ENCODE data around the gene SLC27A4.

Gene SLC27A4

GRCh38 chr9:128397831-128398230 lies 57.5 kb downstream of the SLC27A4 start:
- Histone ChIP-seq H3K4me2 (no peak overlapping the region), H3K36me3 (peaks cover 13% of the 10 kb centered on the region), H3K9me3 (no peaks in the 10 kb centered on the region), H4K20me1 (no peaks in the 10 kb centered on the region), H3K9ac (no peak overlapping the region), H3K4me1 (peaks cover 14% of the 10 kb centered on the region), H3K27me3 (peaks cover 16% of the 10 kb centered on the region; the same call in 1 of the 2 replicates), H3K27ac (no peak overlapping the region), H3K4me3 (no peak overlapping the region)
- no peak for TF ChIP-seq Cebpa-rat (IDR thresholded peaks at IDR 0.05)

- H3K27ac ChIP-seq: no peak overlapping the region
- H3K4me3 ChIP-seq: no peak overlapping the region
- TF ChIP-seq Cebpa-rat (IDR thresholded peaks at IDR 0.05): no peak
- no peaks in the 10 kb centered on the region for H4K20me1 ChIP-seq
- H3K4me1 ChIP-seq: peaks cover 14% of the 10 kb centered on the region
- H3K27me3 ChIP-seq: peaks cover 16% of the 10 kb centered on the region; the same call in 1 of the 2 replicates
- H3K9ac ChIP-seq: no peak overlapping the region
- no peaks in the 10 kb centered on the region for H3K9me3 ChIP-seq
- H3K4me2 ChIP-seq: no peak overlapping the region
- H3K36me3 ChIP-seq: no peaks in the 10 kb centered on the region
Observed at GRCh38 chr9:128399861-128400260, 59.5 kb downstream of the SLC27A4 start.

DNA sequence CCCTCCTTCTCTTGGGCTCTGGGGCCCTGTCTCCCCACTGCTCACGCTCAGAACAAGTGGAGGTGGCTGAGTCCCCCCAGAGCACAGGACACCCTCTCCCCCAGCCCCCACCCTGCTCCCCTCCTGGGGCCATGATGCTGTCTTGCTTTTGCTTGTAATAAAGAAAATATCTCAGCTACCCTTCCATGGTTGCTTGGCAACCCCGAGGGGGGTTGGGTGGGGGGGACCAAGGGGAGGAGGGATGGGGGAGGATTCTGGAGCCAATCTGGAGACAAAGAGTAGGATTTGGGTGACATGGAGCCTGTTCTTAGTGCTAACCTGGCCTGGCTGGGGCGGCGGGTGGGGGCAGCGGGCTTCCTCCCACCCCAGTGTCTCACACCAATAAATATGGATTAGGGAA lies 64.2 kb downstream of the SLC27A4 start:
- H3K4me1 ChIP-seq: peaks cover 18% of the 10 kb centered on the region; the same call in 1 of the 2 replicates
- H3K27ac ChIP-seq: no peak overlapping the region
- no peaks in the 10 kb centered on the region for H3K36me3 ChIP-seq
- no peak overlapping the region for H3K4me3 ChIP-seq
- H3K27me3 ChIP-seq: no peaks in the 10 kb centered on the region
- no peaks in the 10 kb centered on the region for H3K9me3 ChIP-seq
- no peak overlapping the region for H3K9ac ChIP-seq
- H3K4me2 ChIP-seq: no peak overlapping the region
- no peak for TF ChIP-seq Cebpa-rat (IDR thresholded peaks at IDR 0.05)
- no peaks in the 10 kb centered on the region for H4K20me1 ChIP-seq

- Histone ChIP-seq H3K9ac (no peak overlapping the region), H3K27me3 (no peaks in the 10 kb centered on the region), H3K36me3 (no peaks in the 10 kb centered on the region), H3K9me3 (no peaks in the 10 kb centered on the region), H3K4me1 (peaks cover 18% of the 10 kb centered on the region; the same call in 1 of the 2 replicates), H3K4me2 (no peak overlapping the region), H3K27ac (no peak overlapping the region), H4K20me1 (no peaks in the 10 kb centered on the region), H3K4me3 (no peak overlapping the region)
- no peak for TF ChIP-seq Cebpa-rat (IDR thresholded peaks at IDR 0.05)
Observed at GRCh38 chr9:128405077-128405779, 64.9 kb downstream of the SLC27A4 start.

GRCh38 chr9:128405780-128406171 lies 65.4 kb downstream of the SLC27A4 start:
- Histone ChIP-seq H3K4me2 (no peak overlapping the region), H3K4me3 (no peak overlapping the region), H3K9me3 (no peaks in the 10 kb centered on the region), H3K27ac (no peak overlapping the region), H3K36me3 (no peaks in the 10 kb centered on the region), H3K9ac (no peak overlapping the region), H4K20me1 (no peaks in the 10 kb centered on the region), H3K4me1 (peaks cover 18% of the 10 kb centered on the region; the same call in 1 of the 2 replicates), H3K27me3 (no peaks in the 10 kb centered on the region)
- no peak for TF ChIP-seq Cebpa-rat (IDR thresholded peaks at IDR 0.05)

DNA sequence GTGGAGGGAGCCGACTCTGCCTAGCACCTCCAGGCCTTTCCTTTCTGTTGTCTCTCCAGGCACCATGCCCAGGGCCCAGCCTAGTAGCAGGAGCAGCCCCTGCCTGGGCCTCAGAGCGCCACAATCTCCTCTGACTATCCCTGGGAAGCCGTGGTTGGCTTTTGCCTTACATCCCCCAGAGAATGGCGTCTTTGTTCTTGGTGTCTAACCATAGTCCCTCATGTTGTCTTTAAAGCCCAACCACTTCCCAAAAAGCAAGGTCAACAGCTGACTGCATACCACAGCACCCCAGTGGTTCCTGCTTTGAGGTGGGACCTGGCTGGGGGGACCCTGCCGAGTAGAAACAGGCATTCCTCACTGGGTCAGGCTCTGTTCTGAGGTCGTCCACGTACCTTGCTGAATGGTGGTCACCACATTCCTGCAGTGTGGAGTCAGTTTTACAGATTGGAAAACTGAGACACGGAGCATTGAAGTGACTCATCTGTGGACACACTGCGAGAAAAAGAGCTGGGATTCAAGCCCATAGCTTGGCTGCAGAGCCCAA lies 66.6 kb downstream of the SLC27A4 start:
- Histone ChIP-seq H3K4me3 (no peak overlapping the region), H3K4me2 (no peak overlapping the region), H3K9me3 (no peaks in the 10 kb centered on the region), H3K27me3 (no peaks in the 10 kb centered on the region), H3K36me3 (no peaks in the 10 kb centered on the region), H3K9ac (no peak overlapping the region), H4K20me1 (no peaks in the 10 kb centered on the region), H3K27ac (no peak overlapping the region), H3K4me1 (peaks cover 24% of the 10 kb centered on the region)
- TF ChIP-seq Cebpa-rat (IDR thresholded peaks at IDR 0.05): no peak

- H3K9me3 ChIP-seq: no peaks in the 10 kb centered on the region
- H3K4me2 ChIP-seq: no peak overlapping the region
- no peak overlapping the region for H3K27ac ChIP-seq
- no peaks in the 10 kb centered on the region for H3K36me3 ChIP-seq
- TF ChIP-seq Cebpa-rat (IDR thresholded peaks at IDR 0.05): no peak
- H4K20me1 ChIP-seq: no peaks in the 10 kb centered on the region
- H3K27me3 ChIP-seq: no peaks in the 10 kb centered on the region
- H3K9ac ChIP-seq: no peak overlapping the region
- peaks cover 31% of the 10 kb centered on the region for H3K4me1 ChIP-seq
- H3K4me3 ChIP-seq: no peak overlapping the region
Observed at GRCh38 chr9:128408963-128409431, 68.7 kb downstream of the SLC27A4 start.

DNA sequence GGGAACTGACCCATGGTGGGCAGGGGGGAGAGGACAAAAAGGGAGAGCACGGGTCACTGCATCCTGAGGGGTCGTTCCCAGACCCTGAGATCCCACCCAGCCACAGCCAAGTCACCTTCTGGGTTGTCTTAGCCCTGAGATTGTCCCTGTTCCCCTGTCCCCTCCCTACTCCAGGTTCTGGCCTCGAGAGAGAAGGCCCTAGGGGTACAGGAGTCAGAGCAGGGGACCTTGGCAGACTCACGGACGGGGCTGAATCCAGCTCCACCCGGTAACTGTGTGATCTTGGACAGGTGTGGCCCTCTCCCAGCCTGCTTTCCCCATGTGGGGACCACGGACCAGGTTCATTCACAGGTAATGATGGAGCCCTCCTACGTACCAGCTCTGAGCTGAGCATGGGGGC lies 69.1 kb downstream of the SLC27A4 start:
- peaks cover 31% of the 10 kb centered on the region for H3K4me1 ChIP-seq
- no peak overlapping the region for H3K9ac ChIP-seq
- no peaks in the 10 kb centered on the region for H3K9me3 ChIP-seq
- H4K20me1 ChIP-seq: no peaks in the 10 kb centered on the region
- no peak overlapping the region for H3K4me2 ChIP-seq
- no peak overlapping the region for H3K4me3 ChIP-seq
- H3K27ac ChIP-seq: no peak overlapping the region
- TF ChIP-seq Cebpa-rat (IDR thresholded peaks at IDR 0.05): no peak
- no peaks in the 10 kb centered on the region for H3K27me3 ChIP-seq
- no peaks in the 10 kb centered on the region for H3K36me3 ChIP-seq

DNA sequence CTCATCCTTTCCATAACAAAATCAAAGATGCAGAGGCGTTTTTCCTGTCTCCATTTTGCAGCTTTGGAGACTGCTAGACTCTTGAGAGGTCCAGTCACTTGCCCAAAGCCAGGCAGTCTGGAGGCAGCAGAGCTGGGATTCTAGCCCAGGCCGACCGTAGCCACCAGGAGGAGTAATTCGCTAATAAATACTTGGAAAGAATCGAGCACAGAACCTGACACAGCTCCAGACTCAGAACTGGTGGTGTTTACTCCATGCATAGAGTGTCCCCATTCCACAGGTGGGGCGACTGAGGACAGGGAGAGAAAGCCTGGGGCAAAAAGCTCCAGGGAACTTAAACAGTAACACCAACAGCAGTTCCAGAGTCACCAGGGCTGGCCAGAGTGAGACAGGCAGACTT lies 69.7 kb downstream of the SLC27A4 start:
- TF ChIP-seq Cebpa-rat (IDR thresholded peaks at IDR 0.05): no peak
- Histone ChIP-seq H3K4me1 (peaks cover 31% of the 10 kb centered on the region), H3K9ac (no peak overlapping the region), H3K27me3 (no peaks in the 10 kb centered on the region), H3K36me3 (no peaks in the 10 kb centered on the region), H3K9me3 (no peaks in the 10 kb centered on the region), H3K27ac (no peak overlapping the region), H4K20me1 (no peaks in the 10 kb centered on the region), H3K4me3 (no peak overlapping the region), H3K4me2 (no peak overlapping the region)
